ENCODE results near the gene ARGFX. TPM values are rescaled to one million over a fixed set of nuclear protein-coding genes. Genes with fewer than 3 reads are reported as not detected.

ARGFX gene
- total RNA-seq, 1 experiment from 2014 or later, result not detected

DNA sequence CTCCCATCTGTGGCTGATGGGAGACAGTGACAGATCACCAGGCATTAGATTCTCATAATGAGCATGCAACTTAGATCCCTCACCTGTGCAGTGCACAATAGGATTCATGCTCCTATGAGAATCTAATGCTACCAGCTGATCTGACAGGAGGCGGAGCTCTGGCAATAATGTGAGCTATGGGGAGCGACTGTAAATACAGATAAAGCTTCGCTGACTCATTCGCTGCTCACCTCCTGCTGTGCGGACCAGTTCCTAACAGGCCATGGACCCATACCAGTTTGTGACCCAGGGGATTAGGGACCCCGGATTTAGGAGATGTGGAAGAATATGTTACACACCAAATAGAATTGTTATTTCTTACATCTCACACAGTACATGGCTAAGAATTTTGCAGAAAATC is 6.7 kb downstream of the ARGFX start:
- Histone ChIP-seq H3K27me3 (replicated peaks; ENCODE audit: insufficient read depth, low read depth, low read length, poor library complexity) (no peaks in the 10 kb centered on the region), H3K4me1 (ENCODE audit: insufficient read depth, low read length, poor library complexity, severe bottlenecking) (peaks cover 5% of the 10 kb centered on the region), H3K9me3 (ENCODE audit: low read depth, low read length, poor library complexity, severe bottlenecking) (no peaks in the 10 kb centered on the region), H3K36me3 (ENCODE audit: insufficient read depth, low read length, poor library complexity, severe bottlenecking) (no peaks in the 10 kb centered on the region), H3K4me3 (ENCODE audit: low read depth, low read length, poor library complexity, severe bottlenecking) (no peak overlapping the region), H3K27ac (ENCODE audit: low read depth, low read length, poor library complexity, severe bottlenecking) (no peak overlapping the region)
- BruUV-seq (replicated peaks), result no TSS peak
- TF ChIP-seq EZH2 (IDR thresholded peaks at IDR 0.05; ENCODE audit: borderline replicate concordance, low read depth, low read length, poor library complexity, severe bottlenecking), result no peak
- TF ChIP-seq, protein P1, sequence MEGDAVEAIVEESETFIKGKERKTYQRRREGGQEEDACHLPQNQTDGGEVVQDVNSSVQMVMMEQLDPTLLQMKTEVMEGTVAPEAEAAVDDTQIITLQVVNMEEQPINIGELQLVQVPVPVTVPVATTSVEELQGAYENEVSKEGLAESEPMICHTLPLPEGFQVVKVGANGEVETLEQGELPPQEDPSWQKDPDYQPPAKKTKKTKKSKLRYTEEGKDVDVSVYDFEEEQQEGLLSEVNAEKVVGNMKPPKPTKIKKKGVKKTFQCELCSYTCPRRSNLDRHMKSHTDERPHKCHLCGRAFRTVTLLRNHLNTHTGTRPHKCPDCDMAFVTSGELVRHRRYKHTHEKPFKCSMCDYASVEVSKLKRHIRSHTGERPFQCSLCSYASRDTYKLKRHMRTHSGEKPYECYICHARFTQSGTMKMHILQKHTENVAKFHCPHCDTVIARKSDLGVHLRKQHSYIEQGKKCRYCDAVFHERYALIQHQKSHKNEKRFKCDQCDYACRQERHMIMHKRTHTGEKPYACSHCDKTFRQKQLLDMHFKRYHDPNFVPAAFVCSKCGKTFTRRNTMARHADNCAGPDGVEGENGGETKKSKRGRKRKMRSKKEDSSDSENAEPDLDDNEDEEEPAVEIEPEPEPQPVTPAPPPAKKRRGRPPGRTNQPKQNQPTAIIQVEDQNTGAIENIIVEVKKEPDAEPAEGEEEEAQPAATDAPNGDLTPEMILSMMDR (conservative IDR thresholded peaks at IDR 0.05; ENCODE audit: low read depth, low read length), result no peak
- CTCF ChIA-PET, result no interaction called here
- POLR2A ChIA-PET (ENCODE audit: low non-redundant PET), result no interaction called here
- DNase-seq (ENCODE audit: low spot score), result peak; percentile 66
- intact Hi-C loops (cut with micrococcal nuclease; ENCODE audit: unreplicated experiment), result no loop called here

DNA sequence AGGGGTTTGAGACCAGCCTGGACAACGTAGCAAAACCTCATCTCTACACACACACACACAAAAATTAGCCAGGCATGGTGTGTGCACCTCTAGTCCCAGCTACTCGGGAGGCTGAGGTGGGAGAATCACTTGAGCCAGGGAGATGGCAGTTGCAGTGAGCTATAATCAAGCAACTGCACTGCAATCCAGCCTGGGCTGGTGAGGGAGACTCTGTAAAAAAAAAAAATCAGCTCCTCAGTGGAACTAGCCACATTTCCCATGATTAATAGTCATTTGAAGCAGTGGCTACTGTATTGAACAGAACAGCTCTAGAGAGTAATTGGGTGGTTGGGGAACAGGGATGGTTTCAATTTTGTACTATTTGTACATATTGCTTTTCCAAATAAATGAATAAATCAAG is 13.9 kb downstream of the ARGFX start:
- TF ChIP-seq, protein P1 (conservative IDR thresholded peaks at IDR 0.05; ENCODE audit: low read depth, low read length), result no peak
- no peak for TF ChIP-seq EZH2 (IDR thresholded peaks at IDR 0.05; ENCODE audit: borderline replicate concordance, low read depth, low read length, poor library complexity, severe bottlenecking)
- H3K27ac ChIP-seq (ENCODE audit: low read depth, low read length, poor library complexity, severe bottlenecking), result no peak overlapping the region
- DNase-seq (ENCODE audit: low spot score), result no peak
- BruUV-seq (replicated peaks), result no TSS peak
- no peak overlapping the region for H3K4me3 ChIP-seq (ENCODE audit: low read depth, low read length, poor library complexity, severe bottlenecking)
- H3K27me3 ChIP-seq (replicated peaks; ENCODE audit: insufficient read depth, low read depth, low read length, poor library complexity), result no peaks in the 10 kb centered on the region
- POLR2A ChIA-PET (ENCODE audit: low non-redundant PET), result no interaction called here
- intact Hi-C loops (cut with micrococcal nuclease; ENCODE audit: unreplicated experiment), result no loop called here
- CTCF ChIA-PET, result no interaction called here
- H3K9me3 ChIP-seq (ENCODE audit: low read depth, low read length, poor library complexity, severe bottlenecking), result no peaks in the 10 kb centered on the region
- no peaks in the 10 kb centered on the region for H3K36me3 ChIP-seq (ENCODE audit: insufficient read depth, low read length, poor library complexity, severe bottlenecking)
- no peaks in the 10 kb centered on the region for H3K4me1 ChIP-seq (ENCODE audit: insufficient read depth, low read length, poor library complexity, severe bottlenecking)

DNA sequence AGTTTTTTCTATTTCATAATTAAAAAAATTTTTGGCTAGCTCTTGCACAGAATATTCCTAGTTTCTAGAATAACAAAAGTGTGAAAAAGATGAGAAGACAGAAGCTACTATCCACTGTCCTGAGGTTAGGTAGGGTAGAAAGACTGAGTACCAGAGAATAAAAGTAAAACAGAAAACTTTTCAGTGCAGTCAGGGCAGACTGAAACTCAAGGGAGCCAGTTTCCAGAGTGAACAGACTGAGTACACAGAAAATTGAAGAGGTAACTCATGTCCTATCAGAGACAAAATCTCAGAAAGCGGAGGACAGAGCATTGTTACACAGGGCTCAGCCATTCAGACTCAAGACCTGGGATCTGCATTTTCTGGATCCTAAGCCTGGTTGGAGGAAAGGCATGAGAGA is 16.7 kb downstream of the ARGFX start:
- no peak overlapping the region for H3K27ac ChIP-seq (ENCODE audit: low read depth, low read length, poor library complexity, severe bottlenecking)
- no peaks in the 10 kb centered on the region for H3K4me1 ChIP-seq (ENCODE audit: insufficient read depth, low read length, poor library complexity, severe bottlenecking)
- intact Hi-C loops (cut with micrococcal nuclease; ENCODE audit: unreplicated experiment), result no loop called here
- H3K9me3 ChIP-seq (ENCODE audit: low read depth, low read length, poor library complexity, severe bottlenecking), result no peaks in the 10 kb centered on the region
- CTCF ChIA-PET, result no interaction called here
- POLR2A ChIA-PET (ENCODE audit: low non-redundant PET), result no interaction called here
- no TSS peak for BruUV-seq (replicated peaks)
- TF ChIP-seq, protein P1 (conservative IDR thresholded peaks at IDR 0.05; ENCODE audit: low read depth, low read length), result no peak
- TF ChIP-seq EZH2 (IDR thresholded peaks at IDR 0.05; ENCODE audit: borderline replicate concordance, low read depth, low read length, poor library complexity, severe bottlenecking), result no peak
- no peak overlapping the region for H3K4me3 ChIP-seq (ENCODE audit: low read depth, low read length, poor library complexity, severe bottlenecking)
- no peaks in the 10 kb centered on the region for H3K27me3 ChIP-seq (replicated peaks; ENCODE audit: insufficient read depth, low read depth, low read length, poor library complexity)
- DNase-seq (ENCODE audit: low spot score), result no peak
- H3K36me3 ChIP-seq (ENCODE audit: insufficient read depth, low read length, poor library complexity, severe bottlenecking), result no peaks in the 10 kb centered on the region

Data from A673 (cell line).